Keratinocyte (primary cell): ENCODE data around the gene MED23. TPM values are rescaled to one million over a fixed set of nuclear protein-coding genes. Genes with fewer than 3 reads are reported as not detected.
A peak's percentile ranks its signal among the peaks of the same experiment; 100 is the strongest.

Experiments used
- DNase-seq: peaks from one replicate; pipeline ENCODE4 v3.0.0-alpha.2; 2011; ENCODE audit warnings: low read depth, missing footprints, low spot score
- FAIRE-seq: peaks from 2 replicates; lab custom pipeline; 2011; peaks lifted over from hg19 to GRCh38; lab: Jason Lieb, UNC
- H2AFZ ChIP-seq: 2 replicates; pipeline ENCODE4 v1.6.0; 2012; ENCODE audit warnings: low read length, control low read depth, inconsistent platforms; ENCODE audit not compliant: control insufficient read depth
- H3K27ac ChIP-seq: 2 replicates; pipeline ENCODE4 v1.5.1; 2011; ENCODE audit warnings: low read length; ENCODE audit not compliant: control insufficient read depth, insufficient read depth
- H3K27me3 ChIP-seq: 3 replicates; pipeline ENCODE4 v1.6.0; 2011; ENCODE audit warnings: low read length; ENCODE audit not compliant: control insufficient read depth, insufficient read depth; ENCODE audit errors: extremely low read depth
- H3K36me3 ChIP-seq, 2 experiments: 2 replicates in 1 of 2; 3 replicates in 1 of 2; pipeline ENCODE4 v1.5.1; 2011; ENCODE audit warnings: low read length in 2 of 2, mild to moderate bottlenecking in 1 of 2; ENCODE audit not compliant: control insufficient read depth in 2 of 2, insufficient read depth in 2 of 2; ENCODE audit errors: extremely low read depth in 1 of 2
- H3K4me1 ChIP-seq: 3 replicates; pipeline ENCODE4 v1.5.1; 2011; ENCODE audit warnings: low read length; ENCODE audit not compliant: control insufficient read depth, insufficient read depth; ENCODE audit errors: extremely low read depth
- H3K4me2 ChIP-seq: 3 replicates; pipeline ENCODE4 v1.6.0; 2011; ENCODE audit warnings: low read depth, low read length; ENCODE audit not compliant: control insufficient read depth, insufficient read depth; ENCODE audit errors: extremely low read depth
- H3K4me3 ChIP-seq, 3 experiments: fragments of 200-600 bp in 1 of 3; sonication (generic) in 1 of 3; 2 replicates in 2 of 3; 3 replicates in 1 of 3; pipeline ENCODE4 v1.5.1; 2011 to 2016; ENCODE audit warnings: low read length in 3 of 3, mild to moderate bottlenecking in 3 of 3, control low read depth in 2 of 3, inconsistent platforms in 1 of 3, low read depth in 1 of 3, mixed read lengths in 1 of 3, mixed run types in 1 of 3, moderate library complexity in 1 of 3; ENCODE audit not compliant: control insufficient read depth in 2 of 3, insufficient read depth in 2 of 3; ENCODE audit errors: extremely low read depth in 1 of 3
- H3K79me2 ChIP-seq: 2 replicates; pipeline ENCODE4 v1.6.0; 2012; ENCODE audit warnings: low read length; ENCODE audit not compliant: control insufficient read depth, insufficient read depth
- H3K9ac ChIP-seq: 3 replicates; pipeline ENCODE4 v1.6.0; 2011; ENCODE audit warnings: low read length; ENCODE audit not compliant: control insufficient read depth, insufficient read depth; ENCODE audit errors: extremely low read depth
- H3K9me1 ChIP-seq: 3 replicates; pipeline ENCODE4 v1.6.0; 2011; ENCODE audit warnings: low read length; ENCODE audit not compliant: control insufficient read depth, insufficient read depth; ENCODE audit errors: extremely low read depth
- H3K9me3 ChIP-seq: 2 replicates; pipeline ENCODE4 v1.5.1; 2012; ENCODE audit warnings: low read depth, low read length; ENCODE audit not compliant: control insufficient read depth
- H4K20me1 ChIP-seq: 3 replicates; pipeline ENCODE4 v1.6.0; 2011; ENCODE audit warnings: low read length; ENCODE audit not compliant: control insufficient read depth, insufficient read depth; ENCODE audit errors: extremely low read depth
- EZH2 ChIP-seq: IDR thresholded peaks from one replicate; pipeline ENCODE4 v1.6.1; 2012; ENCODE audit warnings: inconsistent platforms, mild to moderate bottlenecking, low read length, moderate library complexity
- dilution Hi-C: fragments of 300-500 bp; cut with MboI; formaldehyde crosslinking; loops from one replicate; pipeline ENCODE4 v1.7.0; 2020; ENCODE audit warnings: low sequenced_read_pairs; ENCODE audit not compliant: extremely low pct_ligation_motif_present
- polyA plus RNA-seq, 5 experiments: library from polyadenylated mRNA; depleted of rRNA in 3 of 5; stranded (reverse) in 3 of 5; stranded (forward) in 1 of 5; unstranded in 1 of 5; fragments of >200 nt; gene quantifications; 1 replicate in 1 of 5; 2 replicates in 3 of 5; 3 replicates in 1 of 5; pipeline versions ENCODE4 v1.2.1 to v1.2.3, GENCODE V29; 2011 to 2012; ENCODE audit warnings: missing spikeins in 2 of 5, low read depth in 1 of 5, low replicate concordance in 1 of 5
- TF ChIP-seq, protein P1 (sequence below), 3 experiments: IDR thresholded peaks in 1 of 3; conservative IDR thresholded peaks in 1 of 3; optimal IDR thresholded peaks in 1 of 3; 2 replicates in 2 of 3; 3 replicates in 1 of 3; pipeline versions ENCODE3 to v1.5.1; 2011; ENCODE audit warnings: low read length in 3 of 3, mild to moderate bottlenecking in 3 of 3, moderate library complexity in 2 of 3, control low read depth in 1 of 3, inconsistent platforms in 1 of 3; ENCODE audit not compliant: insufficient read depth in 2 of 3; ENCODE audit errors: extremely low read depth in 1 of 3

The MED23 gene
- polyA plus RNA-seq, 1 donor (not counting 4 experiments of a cell fraction or from before 2014, with no cell fraction given), result 24.9 TPM

DNA sequence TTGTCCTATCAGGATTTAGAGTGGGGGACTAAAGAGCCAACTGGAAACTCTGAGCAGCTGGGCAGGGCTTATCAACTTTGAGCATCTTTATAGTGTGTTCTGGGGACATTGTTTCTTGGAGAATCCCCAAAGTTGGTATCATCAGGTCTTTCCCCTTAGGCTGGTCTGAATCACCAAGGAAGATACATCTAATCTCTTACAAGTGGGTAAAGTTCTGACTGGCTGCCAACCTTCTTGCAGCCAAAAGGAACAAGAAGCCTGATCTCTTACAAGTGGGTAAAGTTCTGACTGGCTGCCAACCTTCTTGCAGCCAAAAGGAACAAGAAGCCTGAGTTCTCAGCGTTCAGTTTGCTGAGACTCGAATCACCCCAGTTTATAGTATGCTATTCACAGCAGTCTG, 1.6 kb upstream of the MED23 start:
- Histone ChIP-seq H3K4me2 (no peak overlapping the region), H3K27ac (no peak overlapping the region), H3K27me3 (no peaks in the 10 kb centered on the region), H3K36me3 (no peaks in the 10 kb centered on the region), H2AFZ (no peak overlapping the region), H3K4me3 (no peak overlapping the region), H3K9me3 (no peaks in the 10 kb centered on the region), H3K79me2 (peaks cover 12% of the 10 kb centered on the region), H4K20me1 (no peaks in the 10 kb centered on the region), H3K4me1 (peaks cover 6% of the 10 kb centered on the region), H3K9ac (no peak overlapping the region), H3K9me1 (no peaks in the 10 kb centered on the region)
- DNase-seq, result no peak
- TF ChIP-seq, protein P1, sequence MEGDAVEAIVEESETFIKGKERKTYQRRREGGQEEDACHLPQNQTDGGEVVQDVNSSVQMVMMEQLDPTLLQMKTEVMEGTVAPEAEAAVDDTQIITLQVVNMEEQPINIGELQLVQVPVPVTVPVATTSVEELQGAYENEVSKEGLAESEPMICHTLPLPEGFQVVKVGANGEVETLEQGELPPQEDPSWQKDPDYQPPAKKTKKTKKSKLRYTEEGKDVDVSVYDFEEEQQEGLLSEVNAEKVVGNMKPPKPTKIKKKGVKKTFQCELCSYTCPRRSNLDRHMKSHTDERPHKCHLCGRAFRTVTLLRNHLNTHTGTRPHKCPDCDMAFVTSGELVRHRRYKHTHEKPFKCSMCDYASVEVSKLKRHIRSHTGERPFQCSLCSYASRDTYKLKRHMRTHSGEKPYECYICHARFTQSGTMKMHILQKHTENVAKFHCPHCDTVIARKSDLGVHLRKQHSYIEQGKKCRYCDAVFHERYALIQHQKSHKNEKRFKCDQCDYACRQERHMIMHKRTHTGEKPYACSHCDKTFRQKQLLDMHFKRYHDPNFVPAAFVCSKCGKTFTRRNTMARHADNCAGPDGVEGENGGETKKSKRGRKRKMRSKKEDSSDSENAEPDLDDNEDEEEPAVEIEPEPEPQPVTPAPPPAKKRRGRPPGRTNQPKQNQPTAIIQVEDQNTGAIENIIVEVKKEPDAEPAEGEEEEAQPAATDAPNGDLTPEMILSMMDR (optimal IDR thresholded peaks at IDR 0.05 in 1 of 3, IDR thresholded peaks at IDR 0.05 in 1 of 3, conservative IDR thresholded peaks at IDR 0.05 in 1 of 3; ENCODE audit: extremely low read depth in 1 of 3, insufficient read depth in 2 of 3, low read length in 3 of 3), result no peak
- TF ChIP-seq EZH2, result no peak
- dilution Hi-C loops, result no loop called here
- peak; percentile 70 for FAIRE-seq

DNA sequence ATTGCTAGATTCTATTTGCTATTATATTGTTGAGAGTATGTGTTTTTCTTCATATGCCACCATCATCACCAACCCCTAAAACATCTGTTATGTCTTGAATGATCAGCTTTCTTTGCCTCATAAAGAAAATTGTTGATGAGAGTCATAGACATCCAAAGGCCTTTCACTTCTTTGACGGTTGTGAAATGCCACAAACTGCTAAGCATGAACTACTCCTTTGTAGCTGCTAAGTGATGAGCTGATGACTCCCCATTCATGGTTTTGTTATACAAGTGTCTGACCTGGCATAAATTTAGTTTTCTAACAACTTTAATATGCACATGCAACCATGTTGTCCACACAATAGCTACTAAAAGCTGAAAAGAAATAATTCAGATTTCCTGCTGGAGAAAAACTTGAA, 684 bp upstream of the MED23 start:
- H3K27ac ChIP-seq, result no peak overlapping the region

More for the DNA sequence above, 684 bp upstream of the MED23 start:
- peak overlapping the region; percentile 82 for H3K4me2 ChIP-seq
- dilution Hi-C loops, result no loop called here
- H3K36me3 ChIP-seq, result no peaks in the 10 kb centered on the region
- no peaks in the 10 kb centered on the region for H3K9me1 ChIP-seq
- no peaks in the 10 kb centered on the region for H4K20me1 ChIP-seq
- DNase-seq, result no peak
- no peak overlapping the region for H3K9ac ChIP-seq
- H3K79me2 ChIP-seq, result peaks cover 12% of the 10 kb centered on the region
- TF ChIP-seq, protein P1 (optimal IDR thresholded peaks at IDR 0.05 in 1 of 3, IDR thresholded peaks at IDR 0.05 in 1 of 3, conservative IDR thresholded peaks at IDR 0.05 in 1 of 3; ENCODE audit: extremely low read depth in 1 of 3, insufficient read depth in 2 of 3, low read length in 3 of 3), result no peak
- no peak for TF ChIP-seq EZH2
- no peaks in the 10 kb centered on the region for H3K9me3 ChIP-seq
- H2AFZ ChIP-seq, result peak overlapping the region; percentile 95
- no peak for FAIRE-seq
- no peaks in the 10 kb centered on the region for H3K27me3 ChIP-seq
- H3K4me3 ChIP-seq, result peak overlapping the region in 1 of 3 experiments; percentile 55
- H3K4me1 ChIP-seq, result peaks cover 6% of the 10 kb centered on the region
